Tibial nerve (tissue), 4 donors: ENCODE results near the gene CD1B. TPM values are rescaled to one million over a fixed set of nuclear protein-coding genes. Genes with fewer than 3 reads are reported as not detected.
"Not testable (repeated sequence)": the region's sequence is repeated elsewhere in the genome, so short reads cannot be mapped to it uniquely, and the experiment has no call there.

Experiments used
- DNase-seq, 2 donors: peaks; one replicate each; pipeline ENCODE4 v3.0.0-alpha.2; 2019; ENCODE audit warnings: low spot score in 2 of 2
- H3K27ac ChIP-seq, 4 donors: fragments of 200-600 bp; sonication (generic) in 3 of 4; one replicate each; pipeline ENCODE4 v1.5.1; 2017 to 2019; ENCODE audit warnings: mild to moderate bottlenecking in 1 of 4
- H3K27me3 ChIP-seq, 2 donors: fragments of 200-600 bp; sonication (generic) in 1 of 2; one replicate each; pipeline versions ENCODE4 v1.5.1 to v1.6.0; 2017 to 2019
- H3K36me3 ChIP-seq, 3 donors: fragments of 200-600 bp; sonication (generic); one replicate each; pipeline ENCODE4 v1.5.1; 2018 to 2019
- H3K4me1 ChIP-seq, 4 donors: fragments of 200-600 bp; sonication (generic) in 3 of 4; one replicate each; pipeline ENCODE4 v1.5.1; 2017 to 2019
- H3K4me3 ChIP-seq, 4 donors: fragments of 200-600 bp; sonication (generic) in 3 of 4; one replicate each; pipeline ENCODE4 v1.5.1; 2017 to 2019; ENCODE audit warnings: mild to moderate bottlenecking in 1 of 4, moderate library complexity in 1 of 4
- H3K9me3 ChIP-seq, 4 donors: fragments of 200-600 bp; sonication (generic) in 3 of 4; one replicate each; pipeline ENCODE4 v1.5.1; 2017 to 2019
- CTCF ChIP-seq, 5 experiments: fragments of 200-600 bp in 3 of 5; fragments of 450-650 bp in 2 of 5; sonication (generic) in 3 of 5; IDR thresholded peaks; one replicate each; pipeline ENCODE4 v1.5.1; 2016 to 2019; ENCODE audit warnings: antibody characterized with exemption in 5 of 5, mild to moderate bottlenecking in 3 of 5, moderate library complexity in 2 of 5
- EP300 ChIP-seq, 2 donors: sonication (generic); formaldehyde crosslinking; IDR thresholded peaks; one replicate each; pipeline ENCODE4 v1.6.1; 2017; ENCODE audit warnings: antibody characterized with exemption in 2 of 2, mild to moderate bottlenecking in 1 of 2
- POLR2A ChIP-seq, 2 donors: fragments of 450-650 bp; IDR thresholded peaks; one replicate each; pipeline ENCODE4 v1.6.1; 2017; ENCODE audit warnings: antibody characterized with exemption in 2 of 2, mild to moderate bottlenecking in 2 of 2, moderate library complexity in 2 of 2
- WGBS, 2 donors: methylation state at CpG; one replicate each; pipeline ENCODE4 v1.1.5; 2018; 5-methylcytosine and 5-hydroxymethylcytosine counted together
- total RNA-seq, 4 donors: library from RNA; depleted of rRNA; stranded (reverse); fragments of >200 nt; gene quantifications; one replicate each; pipeline ENCODE4 v1.1.0, GENCODE V29; 2016

Gene CD1B
- total RNA-seq, 4 donors from 2014 or later: not detected

GRCh38 chr1:158283965-158284364 lies 47.4 kb downstream of the CD1B start:
- Histone ChIP-seq H3K9me3 (peaks cover 0 to 24% (median 0%) of the 10 kb centered on the region in 4 donors), H3K4me3 (no peak overlapping the region), H3K27ac (no peak overlapping the region), H3K27me3 (no peaks in the 10 kb centered on the region), H3K4me1 (no peaks in the 10 kb centered on the region), H3K36me3 (no peaks in the 10 kb centered on the region)
- no peak for DNase-seq
- TF ChIP-seq CTCF (IDR thresholded peaks at IDR 0.05) (no peak), EP300 (IDR thresholded peaks at IDR 0.05) (no peak), POLR2A (IDR thresholded peaks at IDR 0.05) (no peak)
- 46 to 54% methylated on average over 2 of the region's 2 CpGs for WGBS, 2 donors

- not testable (repeated sequence) for H3K36me3 ChIP-seq, DNase-seq, H3K4me3 ChIP-seq, H3K4me1 ChIP-seq, H3K27me3 ChIP-seq, H3K27ac ChIP-seq
- H3K9me3 ChIP-seq: peaks cover 0 to 31% (median 0%) of the 10 kb centered on the region in 4 donors
- 76 to 77% methylated on average over 2 of the region's 2 CpGs for WGBS, 2 donors
These were observed 48.9 kb downstream of the CD1B start for GRCh38 chr1:158282421-158282820.

Other genes starting within 250 kb of the CD1B start
- 1 to 10 TPM in 3 of 4 donors, under 1 TPM in 1; 0.63 to 4.2 (median 2.2) TPM for gene CD1D, start 150.6 kb downstream of the CD1B start, total RNA-seq
- gene CD1A, start 77.1 kb downstream of the CD1B start, total RNA-seq: not detected
- 1 to 10 TPM in 2 of 4 donors, not detected in 2; 2.2 to 2.5 TPM for gene CD1C, start 41.6 kb downstream of the CD1B start, total RNA-seq
- 1 to 10 TPM in 1 of 4 donors, not detected in 3; 1.4 TPM for gene CD1E, start 22.4 kb upstream of the CD1B start, total RNA-seq
- not detected for gene OR10T2, start 67.9 kb upstream of the CD1B start, total RNA-seq
- not detected for gene OR10K2, start 94.7 kb upstream of the CD1B start, total RNA-seq
- not detected for gene OR10K1, start 130.3 kb upstream of the CD1B start, total RNA-seq
- gene OR10R2, start 140.7 kb upstream of the CD1B start, total RNA-seq: not detected
- gene OR6Y1, start 222.9 kb upstream of the CD1B start, total RNA-seq: not detected
- not detected for gene OR6P1, start 239.0 kb upstream of the CD1B start, total RNA-seq
- not detected for gene OR10X1, start 248.4 kb upstream of the CD1B start, total RNA-seq